Measurements from ENCODE around the gene IFT27.

IFT27 gene

DNA sequence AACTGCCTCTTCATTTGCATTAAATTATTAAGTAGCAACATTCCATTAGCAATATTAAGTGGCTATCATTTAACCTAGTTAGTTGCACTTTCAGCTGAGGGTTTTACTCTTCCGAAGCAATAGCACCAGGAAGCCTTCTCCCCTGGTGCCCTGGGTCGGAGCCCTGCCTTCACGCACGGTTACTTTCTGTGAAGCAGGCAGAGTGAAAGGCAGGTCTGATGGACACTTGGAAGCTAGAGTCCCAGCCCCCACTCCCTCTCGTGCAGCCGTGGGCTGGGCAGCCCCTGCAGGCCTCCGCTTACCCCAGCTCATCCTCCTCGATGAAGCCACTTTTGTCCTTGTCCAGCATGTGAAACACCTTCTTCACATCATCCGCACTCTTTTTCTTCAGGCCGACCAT, 38.9 kb upstream of the IFT27 start:
- Histone ChIP-seq H3K9ac (ENCODE audit: low read length) (no peak overlapping the region), H3K9me3 (ENCODE audit: control insufficient read depth, insufficient read depth, low read depth, low read length) (no peaks in the 10 kb centered on the region), H3K4me1 (ENCODE audit: control insufficient read depth, insufficient read depth, low read length) (peaks cover 39% of the 10 kb centered on the region), H3K36me3 (ENCODE audit: control insufficient read depth, insufficient read depth, low read length) (no peaks in the 10 kb centered on the region), H3K27ac (ENCODE audit: low read depth, low read length) (no peak overlapping the region), H3K27me3 (ENCODE audit: control insufficient read depth, insufficient read depth, low read length) (peaks cover 68% of the 10 kb centered on the region), H3K4me3 (ENCODE audit: low read depth, low read length) (no peak overlapping the region)

DNA sequence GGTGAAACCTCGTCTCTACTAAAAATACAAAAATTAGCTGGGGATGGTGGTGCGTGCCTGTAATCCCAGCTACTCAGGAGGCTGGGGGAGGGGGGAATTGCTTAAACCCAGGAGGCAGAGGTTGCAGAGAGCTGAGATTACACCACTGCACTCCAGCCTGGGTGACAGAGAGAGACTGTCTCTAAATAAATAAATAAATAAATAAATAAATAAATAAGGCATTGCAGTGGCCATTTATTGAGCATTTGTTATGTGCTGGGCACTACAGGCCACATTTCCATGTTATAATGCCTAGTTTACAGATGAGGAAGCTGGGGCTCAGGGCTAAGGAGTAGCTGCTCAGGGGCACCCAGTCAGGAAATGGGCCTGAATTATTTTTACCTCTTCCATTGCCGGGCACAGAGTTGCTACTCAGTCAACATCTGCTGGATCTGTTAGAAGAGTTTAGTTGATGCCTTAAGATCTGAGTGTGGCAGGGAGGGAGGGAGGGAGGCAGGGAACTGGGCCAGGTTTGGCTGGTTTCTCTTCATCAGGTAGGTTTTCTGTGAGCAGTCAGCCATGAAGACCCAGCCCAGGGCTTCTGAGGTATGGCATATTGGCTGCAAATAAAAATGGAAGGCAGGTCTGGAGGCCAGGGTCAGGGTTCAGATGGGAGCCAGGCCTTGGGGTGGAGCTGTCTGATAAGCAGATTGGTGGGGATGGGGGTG, 35.3 kb upstream of the IFT27 start:
- Histone ChIP-seq H3K4me1 (ENCODE audit: control insufficient read depth, insufficient read depth, low read length) (peaks cover 31% of the 10 kb centered on the region), H3K9ac (ENCODE audit: low read length) (no peak overlapping the region), H3K27ac (ENCODE audit: low read depth, low read length) (no peak overlapping the region), H3K36me3 (ENCODE audit: control insufficient read depth, insufficient read depth, low read length) (no peaks in the 10 kb centered on the region), H3K9me3 (ENCODE audit: control insufficient read depth, insufficient read depth, low read depth, low read length) (no peaks in the 10 kb centered on the region), H3K27me3 (ENCODE audit: control insufficient read depth, insufficient read depth, low read length) (peaks cover 38% of the 10 kb centered on the region), H3K4me3 (ENCODE audit: low read depth, low read length) (no peak overlapping the region)

DNA sequence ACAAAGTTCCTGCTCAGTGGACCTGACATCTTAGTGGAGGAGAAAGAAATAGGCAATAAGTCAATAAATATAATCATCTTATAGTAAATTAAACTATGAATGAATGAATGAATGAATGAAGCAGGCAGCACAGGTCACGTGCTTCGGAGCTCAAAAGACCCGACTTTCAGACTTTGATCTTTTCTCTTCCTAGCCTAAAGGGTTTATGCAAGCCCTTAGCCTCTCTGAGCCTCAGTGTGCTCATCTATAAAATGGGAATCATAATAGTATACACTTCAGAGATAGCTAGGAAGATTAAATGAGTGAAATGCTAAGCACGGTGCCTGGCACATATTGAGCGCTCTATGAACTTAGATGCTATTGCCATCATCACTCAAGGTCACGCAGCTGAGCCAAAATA, 33.4 kb upstream of the IFT27 start:
- peaks cover 24% of the 10 kb centered on the region for H3K27me3 ChIP-seq (ENCODE audit: control insufficient read depth, insufficient read depth, low read length)
- no peaks in the 10 kb centered on the region for H3K36me3 ChIP-seq (ENCODE audit: control insufficient read depth, insufficient read depth, low read length)
- peaks cover 22% of the 10 kb centered on the region for H3K4me1 ChIP-seq (ENCODE audit: control insufficient read depth, insufficient read depth, low read length)
- H3K4me3 ChIP-seq (ENCODE audit: low read depth, low read length): no peak overlapping the region
- no peak overlapping the region for H3K27ac ChIP-seq (ENCODE audit: low read depth, low read length)
- H3K9ac ChIP-seq (ENCODE audit: low read length): no peak overlapping the region
- H3K9me3 ChIP-seq (ENCODE audit: control insufficient read depth, insufficient read depth, low read depth, low read length): no peaks in the 10 kb centered on the region

DNA sequence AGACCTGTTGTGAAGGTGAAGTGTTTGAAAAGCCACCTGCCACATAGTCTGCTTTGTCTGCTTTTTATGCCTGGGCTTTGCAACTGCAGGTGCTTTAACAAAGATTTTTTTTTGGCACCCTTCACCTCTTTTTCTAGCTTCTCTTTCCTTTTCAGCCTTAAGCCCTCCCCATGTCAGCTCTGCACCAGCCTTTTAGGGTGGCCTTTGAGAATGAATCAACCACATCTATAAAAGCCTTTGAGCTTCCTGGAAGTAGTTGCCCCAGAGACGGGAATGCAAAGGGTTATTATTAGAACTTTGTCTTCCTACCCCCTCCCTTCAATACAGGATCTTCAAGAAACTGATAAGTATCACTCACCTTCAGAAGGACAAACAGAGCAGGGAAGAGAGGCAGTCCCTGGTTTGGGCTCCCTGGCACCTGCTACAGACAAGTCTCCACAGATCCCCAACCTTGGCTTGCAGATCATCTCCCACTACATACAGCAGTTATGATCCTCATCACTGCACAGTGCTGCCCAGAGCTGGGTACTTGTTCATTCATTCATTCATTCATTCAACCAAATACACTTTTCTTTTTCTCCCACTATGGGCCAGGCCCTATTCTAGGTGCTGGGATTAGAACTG, 32.9 kb upstream of the IFT27 start:
- Histone ChIP-seq H3K4me1 (ENCODE audit: control insufficient read depth, insufficient read depth, low read length) (peaks cover 16% of the 10 kb centered on the region), H3K4me3 (ENCODE audit: low read depth, low read length) (no peak overlapping the region), H3K9ac (ENCODE audit: low read length) (no peak overlapping the region), H3K9me3 (ENCODE audit: control insufficient read depth, insufficient read depth, low read depth, low read length) (no peaks in the 10 kb centered on the region), H3K36me3 (ENCODE audit: control insufficient read depth, insufficient read depth, low read length) (no peaks in the 10 kb centered on the region), H3K27me3 (ENCODE audit: control insufficient read depth, insufficient read depth, low read length) (peaks cover 21% of the 10 kb centered on the region), H3K27ac (ENCODE audit: low read depth, low read length) (no peak overlapping the region)

DNA sequence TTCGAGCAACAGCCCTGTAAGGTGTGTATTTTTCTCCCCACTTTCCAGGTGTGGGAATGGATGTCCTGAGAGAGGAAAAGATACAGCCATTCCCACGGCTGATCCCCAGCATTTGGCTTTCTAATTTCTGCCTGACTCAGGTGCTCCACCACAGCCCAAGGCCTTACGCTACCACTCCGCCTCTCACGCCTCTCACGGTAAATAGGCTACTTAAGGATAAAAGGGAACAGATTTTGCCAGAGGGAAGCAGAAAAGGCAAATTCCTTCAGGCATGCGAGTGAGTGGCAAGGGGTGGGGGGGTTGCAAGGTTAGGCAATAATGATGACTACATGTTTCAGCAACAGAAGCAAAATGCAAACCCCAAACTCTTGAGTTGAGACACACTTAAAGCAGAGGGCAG, 31.7 kb upstream of the IFT27 start:
- Histone ChIP-seq H3K36me3 (ENCODE audit: control insufficient read depth, insufficient read depth, low read length) (no peaks in the 10 kb centered on the region), H3K4me1 (ENCODE audit: control insufficient read depth, insufficient read depth, low read length) (peaks cover 15% of the 10 kb centered on the region), H3K4me3 (ENCODE audit: low read depth, low read length) (no peak overlapping the region), H3K27ac (ENCODE audit: low read depth, low read length) (no peak overlapping the region), H3K9ac (ENCODE audit: low read length) (no peak overlapping the region), H3K9me3 (ENCODE audit: control insufficient read depth, insufficient read depth, low read depth, low read length) (no peaks in the 10 kb centered on the region), H3K27me3 (ENCODE audit: control insufficient read depth, insufficient read depth, low read length) (peaks cover 11% of the 10 kb centered on the region; the same call in 1 of the 2 replicates)

DNA sequence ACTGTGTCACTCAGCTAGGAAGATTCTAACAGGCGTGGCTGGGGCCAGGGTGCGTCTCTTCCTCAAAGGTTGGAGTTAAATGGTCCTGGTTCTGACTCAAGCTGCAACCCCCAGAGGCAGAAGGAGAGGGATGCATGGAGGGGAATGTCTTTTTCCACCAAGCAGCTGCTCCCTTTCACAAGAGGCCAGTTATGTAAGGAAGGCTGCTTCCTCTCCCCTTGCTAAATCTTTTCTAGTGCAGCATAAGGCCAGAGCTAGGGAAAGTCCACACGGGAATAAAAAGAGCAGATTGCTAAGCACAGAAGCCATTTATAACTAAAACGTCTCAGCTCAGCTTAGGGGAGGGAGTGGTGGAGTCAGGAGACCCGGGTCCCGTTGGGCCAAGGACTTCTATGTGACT, 30.9 kb upstream of the IFT27 start:
- H3K9me3 ChIP-seq (ENCODE audit: control insufficient read depth, insufficient read depth, low read depth, low read length): no peaks in the 10 kb centered on the region
- H3K36me3 ChIP-seq (ENCODE audit: control insufficient read depth, insufficient read depth, low read length): no peaks in the 10 kb centered on the region
- H3K9ac ChIP-seq (ENCODE audit: low read length): no peak overlapping the region
- H3K4me3 ChIP-seq (ENCODE audit: low read depth, low read length): no peak overlapping the region
- H3K4me1 ChIP-seq (ENCODE audit: control insufficient read depth, insufficient read depth, low read length): peaks cover 15% of the 10 kb centered on the region
- peaks cover 10% of the 10 kb centered on the region; the same call in 1 of the 2 replicates for H3K27me3 ChIP-seq (ENCODE audit: control insufficient read depth, insufficient read depth, low read length)
- no peak overlapping the region for H3K27ac ChIP-seq (ENCODE audit: low read depth, low read length)

DNA sequence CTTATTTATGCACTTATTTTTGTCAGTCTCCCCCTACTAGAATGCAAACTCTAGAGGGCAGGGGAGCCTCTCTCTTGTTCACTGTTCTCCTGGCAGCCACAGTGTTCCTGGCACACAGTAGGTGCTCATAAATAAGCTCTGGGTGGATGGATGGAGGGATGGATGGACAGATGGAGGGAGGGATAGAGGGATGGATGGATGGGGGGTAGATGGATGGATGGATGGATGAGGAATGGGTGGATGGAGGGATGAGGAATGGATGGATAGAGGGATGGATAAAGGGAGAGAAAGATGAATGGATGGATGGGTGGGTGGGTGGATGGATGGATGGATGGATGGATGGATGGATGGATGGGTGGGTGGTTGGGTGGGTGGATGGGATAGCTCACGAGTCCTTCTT, 27.4 kb upstream of the IFT27 start:
- Histone ChIP-seq H3K36me3 (ENCODE audit: control insufficient read depth, insufficient read depth, low read length) (no peaks in the 10 kb centered on the region), H3K27ac (ENCODE audit: low read depth, low read length) (no peak overlapping the region), H3K9me3 (ENCODE audit: control insufficient read depth, insufficient read depth, low read depth, low read length) (no peaks in the 10 kb centered on the region), H3K4me3 (ENCODE audit: low read depth, low read length) (no peak overlapping the region), H3K27me3 (ENCODE audit: control insufficient read depth, insufficient read depth, low read length) (peaks cover 10% of the 10 kb centered on the region; the same call in 1 of the 2 replicates), H3K9ac (ENCODE audit: low read length) (no peak overlapping the region), H3K4me1 (ENCODE audit: control insufficient read depth, insufficient read depth, low read length) (peaks cover 13% of the 10 kb centered on the region)

DNA sequence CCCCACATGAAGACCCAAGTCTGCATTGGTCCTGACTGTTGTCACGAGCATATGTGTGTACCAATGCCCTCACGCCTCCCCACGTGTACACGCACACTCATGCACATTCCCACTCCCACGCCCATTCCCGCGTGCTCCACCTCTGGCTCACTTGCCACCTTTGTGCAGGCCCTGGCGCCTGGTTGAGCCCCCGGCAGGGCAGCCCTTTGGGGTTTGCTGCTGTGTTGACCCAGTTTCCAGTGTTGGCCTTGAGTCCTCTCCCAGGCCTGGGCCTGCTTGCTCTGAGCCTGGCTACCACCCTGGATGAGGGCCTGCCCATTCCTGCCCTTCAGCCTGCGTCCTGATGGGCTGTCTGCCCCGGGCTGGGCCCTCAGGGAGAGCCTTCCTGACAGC, 22.8 kb upstream of the IFT27 start:
- Histone ChIP-seq H3K27me3 (ENCODE audit: control insufficient read depth, insufficient read depth, low read length) (peaks cover under 1% of the 10 kb centered on the region; the same call in 1 of the 2 replicates), H3K4me3 (ENCODE audit: low read depth, low read length) (no peak overlapping the region), H3K27ac (ENCODE audit: low read depth, low read length) (no peak overlapping the region), H3K9ac (ENCODE audit: low read length) (no peak overlapping the region), H3K36me3 (ENCODE audit: control insufficient read depth, insufficient read depth, low read length) (no peaks in the 10 kb centered on the region), H3K9me3 (ENCODE audit: control insufficient read depth, insufficient read depth, low read depth, low read length) (no peaks in the 10 kb centered on the region), H3K4me1 (ENCODE audit: control insufficient read depth, insufficient read depth, low read length) (peaks cover 21% of the 10 kb centered on the region)

DNA sequence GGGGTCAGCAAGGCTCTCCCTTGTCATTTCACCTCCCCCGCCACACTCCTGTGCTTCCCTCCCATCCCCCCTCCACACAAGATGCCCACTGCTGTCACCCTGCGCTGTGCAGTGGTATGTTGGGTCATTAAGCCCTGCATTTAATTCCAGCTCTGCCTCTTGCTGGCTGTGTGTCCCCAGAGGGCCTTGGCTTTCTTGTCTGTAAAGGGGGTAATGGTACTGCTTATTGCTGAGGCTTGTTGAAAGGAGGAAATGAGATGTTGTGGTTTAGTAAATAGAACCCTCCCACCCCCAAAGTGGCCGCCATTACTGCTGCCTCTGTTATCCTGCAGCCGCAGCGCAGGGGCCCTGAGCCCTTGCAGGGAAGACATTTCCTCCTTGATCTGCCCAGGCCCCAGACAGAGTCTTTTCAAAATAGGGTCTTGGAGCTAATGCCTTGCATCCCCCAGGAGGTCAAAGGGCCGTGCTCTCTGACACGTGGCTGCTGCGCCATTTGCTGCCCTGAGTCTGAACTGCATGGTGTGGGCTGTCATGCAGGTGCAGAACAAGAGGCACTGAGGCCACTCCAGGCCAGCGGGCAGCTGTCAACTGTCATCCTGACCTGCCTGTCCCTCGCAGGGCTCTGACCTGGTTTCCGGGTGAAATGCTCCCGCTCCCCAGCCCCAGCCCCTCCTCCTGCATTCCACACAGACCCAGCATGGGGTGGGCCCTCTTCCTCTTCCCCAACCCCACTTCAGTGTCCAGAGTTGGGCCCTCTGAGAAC, 22.2 kb upstream of the IFT27 start:
- Histone ChIP-seq H3K27me3 (ENCODE audit: control insufficient read depth, insufficient read depth, low read length) (no peaks in the 10 kb centered on the region; the same call in 1 of the 2 replicates), H3K27ac (ENCODE audit: low read depth, low read length) (no peak overlapping the region), H3K4me3 (ENCODE audit: low read depth, low read length) (no peak overlapping the region), H3K36me3 (ENCODE audit: control insufficient read depth, insufficient read depth, low read length) (no peaks in the 10 kb centered on the region), H3K9me3 (ENCODE audit: control insufficient read depth, insufficient read depth, low read depth, low read length) (no peaks in the 10 kb centered on the region), H3K9ac (ENCODE audit: low read length) (no peak overlapping the region), H3K4me1 (ENCODE audit: control insufficient read depth, insufficient read depth, low read length) (peaks cover 21% of the 10 kb centered on the region)

DNA sequence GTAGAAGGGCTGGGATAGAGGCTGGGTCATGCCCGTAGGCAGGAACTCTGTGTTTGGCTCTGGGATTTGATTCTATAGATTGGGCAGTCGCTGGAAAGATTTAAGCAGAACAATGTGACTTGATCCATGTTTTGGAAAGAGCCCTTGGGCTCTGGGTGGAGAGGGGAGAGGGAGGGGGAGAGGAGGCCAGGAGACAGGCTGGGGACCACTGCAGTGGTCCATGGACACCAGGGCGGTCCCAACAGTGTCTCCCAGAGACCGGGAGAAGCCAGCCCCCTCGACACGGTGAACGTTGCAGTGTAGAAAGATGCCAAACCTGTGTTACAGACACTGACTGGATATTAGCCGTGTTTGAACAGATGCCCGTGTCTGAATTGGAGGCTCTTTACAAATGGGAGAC, 21.5 kb upstream of the IFT27 start:
- H3K36me3 ChIP-seq (ENCODE audit: control insufficient read depth, insufficient read depth, low read length): no peaks in the 10 kb centered on the region
- H3K27ac ChIP-seq (ENCODE audit: low read depth, low read length): no peak overlapping the region
- no peaks in the 10 kb centered on the region for H3K27me3 ChIP-seq (ENCODE audit: control insufficient read depth, insufficient read depth, low read length)

DNA sequence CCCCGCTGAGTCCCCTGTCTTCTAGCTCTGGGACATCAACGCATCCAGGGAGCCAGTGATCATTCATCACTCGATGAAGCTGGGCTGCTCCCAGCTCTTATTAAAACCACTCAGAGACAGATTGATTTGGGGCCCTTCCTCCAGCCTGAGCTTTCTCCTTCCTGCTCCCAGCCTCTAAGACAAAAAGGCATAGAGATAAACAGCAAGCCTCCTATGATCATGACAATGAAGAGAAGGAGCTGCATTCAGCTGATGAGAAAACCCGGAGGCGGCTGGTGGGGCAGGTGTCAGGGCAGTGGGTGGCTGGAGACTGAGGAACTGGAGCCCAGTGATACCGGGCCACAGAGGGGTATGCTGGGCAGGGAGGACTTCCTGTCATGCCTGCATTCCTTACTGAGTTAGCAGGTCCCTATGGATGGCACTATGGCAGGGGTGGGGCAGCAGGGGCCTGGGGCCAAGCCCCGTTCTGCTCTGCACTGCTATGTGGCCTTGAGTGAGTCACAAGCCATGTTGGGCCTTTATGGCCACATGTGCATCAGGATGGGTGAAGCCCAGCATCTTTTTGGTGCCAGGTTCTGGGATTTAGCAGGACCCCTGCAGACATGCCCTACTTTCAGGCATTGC, 20.7 kb upstream of the IFT27 start:
- no peak overlapping the region for H3K4me3 ChIP-seq (ENCODE audit: low read depth, low read length)
- no peaks in the 10 kb centered on the region for H3K27me3 ChIP-seq (ENCODE audit: control insufficient read depth, insufficient read depth, low read length)
- no peaks in the 10 kb centered on the region for H3K9me3 ChIP-seq (ENCODE audit: control insufficient read depth, insufficient read depth, low read depth, low read length)
- H3K36me3 ChIP-seq (ENCODE audit: control insufficient read depth, insufficient read depth, low read length): no peaks in the 10 kb centered on the region
- H3K9ac ChIP-seq (ENCODE audit: low read length): no peak overlapping the region
- H3K4me1 ChIP-seq (ENCODE audit: control insufficient read depth, insufficient read depth, low read length): peaks cover 21% of the 10 kb centered on the region
- H3K27ac ChIP-seq (ENCODE audit: low read depth, low read length): no peak overlapping the region

More for the DNA sequence above, 21.5 kb upstream of the IFT27 start:
- no peaks in the 10 kb centered on the region for H3K9me3 ChIP-seq (ENCODE audit: control insufficient read depth, insufficient read depth, low read depth, low read length)
- no peak overlapping the region for H3K9ac ChIP-seq (ENCODE audit: low read length)
- peaks cover 21% of the 10 kb centered on the region for H3K4me1 ChIP-seq (ENCODE audit: control insufficient read depth, insufficient read depth, low read length)
- H3K4me3 ChIP-seq (ENCODE audit: low read depth, low read length): no peak overlapping the region
